VCaP (cell line): ENCODE data around the gene PSTPIP1.

Source experiments
- H3K27ac ChIP-seq: fragments of 450-650 bp; 2 replicates; pipeline ENCODE4 v1.5.1; 2017
- TF ChIP-seq, protein P1 (sequence below): fragments of 450-650 bp; conservative IDR thresholded peaks from 2 replicates; pipeline ENCODE4 v1.5.1; 2017; ENCODE audit warnings: mild to moderate bottlenecking, moderate library complexity

The PSTPIP1 gene

DNA sequence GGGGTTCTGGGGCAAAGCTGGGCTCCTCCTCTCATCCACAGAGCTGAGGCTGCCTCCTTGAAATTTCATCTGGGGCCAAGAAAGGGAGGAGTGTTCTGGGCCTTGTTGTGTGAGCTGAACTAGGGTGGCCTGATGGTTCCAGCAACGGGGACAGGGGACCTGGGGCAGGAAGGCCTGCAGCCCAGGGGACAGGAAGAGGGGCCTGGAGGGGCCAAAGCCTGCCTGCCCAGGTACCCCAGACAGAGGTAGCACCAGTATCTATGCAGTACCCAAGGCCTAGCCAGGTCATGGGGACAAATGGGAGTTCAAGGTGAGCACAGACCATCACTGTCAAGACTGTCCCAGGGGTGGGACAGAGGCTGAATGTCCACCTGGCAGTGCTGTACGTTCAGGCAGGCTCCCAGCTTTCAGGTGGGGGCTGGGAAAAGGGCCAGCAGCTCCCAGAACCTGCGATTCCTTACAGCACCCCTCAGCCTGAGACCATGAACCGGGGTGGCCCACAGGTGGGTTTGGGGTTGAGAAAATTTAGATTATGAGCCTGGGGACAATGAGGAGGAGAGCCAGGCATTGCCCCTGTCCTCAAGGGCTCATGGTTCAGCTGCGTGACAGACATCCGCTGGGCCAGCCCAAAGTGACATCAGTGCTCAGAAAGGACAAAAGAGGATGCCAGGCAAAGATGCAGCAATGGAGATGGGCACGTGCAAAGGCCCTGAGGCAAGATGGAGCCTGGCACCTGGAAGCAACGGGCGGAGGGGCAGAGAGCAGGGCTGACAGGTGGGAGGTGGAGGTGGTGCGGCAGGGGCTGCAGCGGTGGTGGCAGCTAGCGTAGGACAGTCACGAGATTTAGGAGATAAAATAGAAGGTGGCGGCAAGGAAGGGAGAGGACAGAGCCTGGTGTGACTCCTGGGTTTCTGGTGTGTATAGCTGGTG, 28.0 kb downstream of the PSTPIP1 start:
- H3K27ac ChIP-seq: no peak overlapping the region
- TF ChIP-seq, protein P1, sequence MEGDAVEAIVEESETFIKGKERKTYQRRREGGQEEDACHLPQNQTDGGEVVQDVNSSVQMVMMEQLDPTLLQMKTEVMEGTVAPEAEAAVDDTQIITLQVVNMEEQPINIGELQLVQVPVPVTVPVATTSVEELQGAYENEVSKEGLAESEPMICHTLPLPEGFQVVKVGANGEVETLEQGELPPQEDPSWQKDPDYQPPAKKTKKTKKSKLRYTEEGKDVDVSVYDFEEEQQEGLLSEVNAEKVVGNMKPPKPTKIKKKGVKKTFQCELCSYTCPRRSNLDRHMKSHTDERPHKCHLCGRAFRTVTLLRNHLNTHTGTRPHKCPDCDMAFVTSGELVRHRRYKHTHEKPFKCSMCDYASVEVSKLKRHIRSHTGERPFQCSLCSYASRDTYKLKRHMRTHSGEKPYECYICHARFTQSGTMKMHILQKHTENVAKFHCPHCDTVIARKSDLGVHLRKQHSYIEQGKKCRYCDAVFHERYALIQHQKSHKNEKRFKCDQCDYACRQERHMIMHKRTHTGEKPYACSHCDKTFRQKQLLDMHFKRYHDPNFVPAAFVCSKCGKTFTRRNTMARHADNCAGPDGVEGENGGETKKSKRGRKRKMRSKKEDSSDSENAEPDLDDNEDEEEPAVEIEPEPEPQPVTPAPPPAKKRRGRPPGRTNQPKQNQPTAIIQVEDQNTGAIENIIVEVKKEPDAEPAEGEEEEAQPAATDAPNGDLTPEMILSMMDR: no peak

DNA sequence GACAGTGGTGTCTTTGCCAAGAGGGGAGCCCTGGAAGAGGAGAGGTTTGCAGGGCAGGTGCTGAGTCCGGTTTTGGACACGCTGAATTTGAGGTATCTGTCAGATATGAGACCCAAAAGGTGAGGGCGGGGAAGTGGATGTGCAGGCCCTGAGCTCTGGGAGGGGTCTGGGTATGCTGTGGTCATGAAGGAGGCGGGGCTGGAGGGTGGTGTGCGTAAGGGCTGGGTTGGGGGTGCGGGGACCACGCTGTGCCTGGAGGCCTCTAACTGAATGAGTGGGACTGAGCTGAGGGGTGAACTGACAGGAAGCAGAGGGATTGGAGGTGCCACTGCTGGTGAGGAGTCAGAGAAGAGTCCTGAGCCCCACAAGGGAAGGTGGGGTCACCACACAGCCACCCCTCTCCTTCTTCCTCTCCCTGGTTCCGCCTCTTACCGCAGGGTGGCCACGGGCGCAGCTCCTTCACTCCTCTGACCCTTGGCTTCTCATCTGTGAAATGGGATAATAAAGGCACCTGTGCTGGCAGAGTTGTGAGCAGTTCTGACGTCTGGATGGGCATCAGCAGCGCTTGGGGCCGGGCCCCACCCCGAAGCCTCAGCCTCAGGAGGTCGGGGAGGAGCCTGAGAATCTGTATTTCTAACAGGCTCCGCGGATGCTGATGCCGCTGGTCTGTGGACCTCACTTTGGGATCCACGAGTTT, 28.8 kb downstream of the PSTPIP1 start:
- no peak overlapping the region for H3K27ac ChIP-seq

DNA sequence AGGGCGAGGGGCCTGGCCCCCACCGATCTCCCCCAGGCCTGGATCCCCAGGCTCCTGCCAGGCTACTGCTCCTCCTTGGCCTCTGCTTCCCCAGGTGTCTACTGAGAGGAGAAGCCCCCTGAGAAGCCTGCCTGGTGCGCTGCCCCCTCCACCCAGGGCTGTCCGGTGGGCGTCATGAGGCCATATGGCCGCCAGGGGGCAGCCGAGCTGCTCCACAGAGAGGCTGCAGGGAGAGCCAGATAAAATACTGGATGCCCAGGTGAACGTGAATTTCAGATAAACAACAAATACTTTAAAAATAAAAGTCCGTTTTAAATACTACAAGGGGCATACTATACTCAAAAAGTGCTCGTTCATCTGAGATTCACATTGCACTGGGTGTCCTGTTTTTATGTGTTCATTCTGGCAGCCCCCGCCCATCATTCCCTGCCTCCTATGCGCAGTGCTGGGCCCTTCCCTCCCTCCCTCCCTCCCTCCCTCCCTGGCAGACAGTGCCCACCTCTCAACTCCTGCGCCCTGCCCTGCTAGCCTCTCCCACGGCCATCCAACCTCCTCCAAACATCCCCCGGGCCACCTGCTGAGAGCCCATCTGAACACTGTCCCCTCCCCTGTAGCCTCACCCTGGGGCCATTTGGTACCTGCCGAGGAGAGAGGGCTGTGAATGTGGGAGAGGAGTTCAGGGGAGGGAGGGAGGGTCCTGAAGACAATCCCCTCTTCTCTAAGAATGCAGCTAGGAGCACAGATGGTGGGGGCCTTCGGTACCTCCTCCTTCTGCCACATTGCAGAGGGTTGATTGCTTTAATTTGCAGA, 29.6 kb downstream of the PSTPIP1 start:
- peak overlapping the region; percentile 5; the same call in 1 of the 2 replicates for H3K27ac ChIP-seq
- TF ChIP-seq, protein P1: peak; percentile 100

More for the DNA sequence above, 28.8 kb downstream of the PSTPIP1 start:
- TF ChIP-seq, protein P1: no peak

DNA sequence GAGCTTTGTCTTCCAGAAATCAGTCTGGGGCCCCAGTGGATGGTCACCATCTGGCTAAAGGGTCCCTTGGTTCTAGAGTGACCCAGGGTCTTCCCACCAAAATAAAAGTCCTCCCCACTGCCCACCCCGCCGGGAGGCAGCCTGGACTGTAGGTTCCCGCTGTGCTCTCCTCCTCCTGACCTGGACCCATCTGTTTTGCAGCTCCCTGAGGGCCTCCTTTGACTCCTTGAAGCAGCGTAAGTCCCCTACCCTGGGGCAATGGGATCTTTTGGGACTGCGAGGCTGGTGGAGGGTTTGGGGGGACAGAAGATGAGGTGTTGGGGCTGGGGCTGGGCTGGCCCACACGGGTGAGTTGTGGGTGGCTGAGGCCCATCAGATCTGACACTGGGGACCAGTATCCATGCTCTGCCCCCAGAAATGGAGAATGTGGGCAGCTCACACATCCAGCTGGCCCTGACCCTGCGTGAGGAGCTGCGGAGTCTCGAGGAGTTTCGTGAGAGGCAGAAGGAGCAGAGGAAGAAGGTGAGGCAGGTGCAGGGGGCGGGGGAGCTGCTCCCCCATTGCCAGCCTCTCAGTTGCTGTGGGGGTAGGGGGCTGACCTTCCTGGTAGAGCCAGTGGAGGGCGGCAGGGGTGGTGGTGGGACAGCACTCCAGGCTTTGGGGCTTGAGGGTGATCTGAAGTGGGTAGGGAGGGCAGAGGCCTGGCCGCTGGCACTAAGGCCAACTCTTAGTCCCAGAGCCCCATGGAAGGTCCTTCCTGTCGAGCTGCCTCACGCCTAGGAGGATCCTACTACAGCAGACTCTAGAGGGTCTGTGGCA, 30.4 kb downstream of the PSTPIP1 start:
- TF ChIP-seq, protein P1: no peak
- H3K27ac ChIP-seq: peak overlapping the region; percentile 5; the same call in 1 of the 2 replicates

- TF ChIP-seq, protein P1: no peak
- H3K27ac ChIP-seq: no peak overlapping the region
Observed at GRCh38 chr15:77025941-77026411, 31.1 kb downstream of the PSTPIP1 start.

DNA sequence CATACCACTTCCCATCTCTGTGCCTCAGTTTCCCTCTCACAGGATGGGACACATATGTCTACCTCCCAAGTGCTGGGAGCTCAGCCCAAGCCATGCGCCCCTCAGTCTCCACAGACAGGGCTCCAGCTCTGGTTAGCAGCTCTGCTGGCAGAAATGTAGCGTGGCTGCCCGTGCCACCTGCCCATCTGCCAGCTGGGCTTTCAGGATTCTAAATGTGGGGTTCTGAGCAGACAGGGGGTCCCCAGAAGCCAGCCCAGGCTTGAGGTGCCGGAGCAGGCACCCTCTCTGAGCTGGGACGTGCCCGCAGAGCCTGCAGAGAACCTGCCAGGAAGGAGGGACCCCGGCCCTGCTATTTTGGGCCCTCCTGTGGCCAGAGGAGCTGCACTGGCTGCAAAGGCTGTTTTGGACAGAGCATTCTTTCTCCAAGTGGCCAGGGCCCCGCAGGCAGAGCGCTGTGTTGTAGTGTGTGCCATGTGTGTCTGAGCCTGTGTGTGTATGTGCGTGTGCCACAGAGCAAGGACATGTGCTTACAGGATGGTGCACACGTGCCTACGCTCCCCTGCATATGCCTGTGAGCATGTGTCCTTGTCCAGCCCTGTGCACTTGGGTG, 31.7 kb downstream of the PSTPIP1 start:
- TF ChIP-seq, protein P1: no peak
- H3K27ac ChIP-seq: no peak overlapping the region
